Small intestine (tissue), 7 donors: ENCODE measurements around the gene CLCN2. TPM values are rescaled to one million over a fixed set of nuclear protein-coding genes. Genes with fewer than 3 reads are reported as not detected.

Experiments
- DNase-seq, 2 donors: peaks; one replicate each; pipeline versions ENCODE4 v3.0.0 to v3.0.0-alpha.2; 2013
- FAIRE-seq: peaks from 2 replicates; lab custom pipeline; 2012; peaks lifted over from hg19 to GRCh38; lab: Jason Lieb, UNC
- H3K27ac ChIP-seq, 3 donors: one replicate each; pipeline ENCODE4 v1.5.1; 2013; ENCODE audit warnings: low read length in 2 of 3, mild to moderate bottlenecking in 2 of 3, control low read depth in 1 of 3, inconsistent platforms in 1 of 3, low read depth in 1 of 3, moderate library complexity in 1 of 3
- H3K27me3 ChIP-seq, 3 donors: one replicate each; pipeline ENCODE4 v1.6.1; 2013; ENCODE audit warnings: low read length in 3 of 3, inconsistent platforms in 1 of 3; ENCODE audit not compliant: control insufficient read depth in 3 of 3, insufficient read depth in 3 of 3
- H3K36me3 ChIP-seq, 3 donors: one replicate each; pipeline ENCODE4 v1.6.1; 2013; ENCODE audit warnings: low read length in 3 of 3, inconsistent platforms in 1 of 3, low read depth in 1 of 3, mild to moderate bottlenecking in 1 of 3, moderate library complexity in 1 of 3; ENCODE audit not compliant: control insufficient read depth in 3 of 3, insufficient read depth in 2 of 3
- H3K4me1 ChIP-seq, 3 donors: one replicate each; pipeline ENCODE4 v1.6.1; 2013; ENCODE audit warnings: low read length in 2 of 3, inconsistent platforms in 1 of 3, low read depth in 1 of 3, mild to moderate bottlenecking in 1 of 3, moderate library complexity in 1 of 3; ENCODE audit not compliant: control insufficient read depth in 3 of 3, insufficient read depth in 2 of 3
- H3K4me3 ChIP-seq, 3 donors: one replicate each; pipeline ENCODE4 v1.5.1; 2013; ENCODE audit warnings: low read length in 3 of 3, control low read depth in 1 of 3, inconsistent platforms in 1 of 3, low read depth in 1 of 3, mild to moderate bottlenecking in 1 of 3, moderate library complexity in 1 of 3
- H3K9me3 ChIP-seq, 2 donors: one replicate each; pipeline ENCODE4 v1.6.1; 2013; ENCODE audit warnings: low read depth in 1 of 2, low read length in 1 of 2; ENCODE audit not compliant: control insufficient read depth in 2 of 2, insufficient read depth in 1 of 2
- WGBS, 3 donors: extraction: QIAGEN DNeasy Blood & Tissue Kit; methylation state at CpG; one replicate each; pipeline ENCODE4 v1.1.7; 2013; 5-methylcytosine and 5-hydroxymethylcytosine counted together
- polyA plus RNA-seq, 4 donors: library from polyadenylated mRNA; stranded (reverse) in 3 of 4; unstranded in 1 of 4; fragments of 200-250 nt in 3 of 4; fragments of 120-200 nt in 1 of 4; gene quantifications; one replicate each; pipeline versions ENCODE4 v1.2.1 to v1.2.3, GENCODE V29; 2013
- donor health status: healthy with polysubstance abuse.
- donor health status: control.
- donor health status: control.
- donor health status: Bipolar disorder and iron deficiency.
- donor health status: healthy.

Gene CLCN2
- polyA plus RNA-seq, 4 donors: 10.0 to 30.9 (median 15.3) TPM

GRCh38 chr3:184383033-184383740 lies 21.8 kb upstream of the CLCN2 start:
- peaks cover 0 to 5% (median 0%) of the 10 kb centered on the region in 3 donors for H3K36me3 ChIP-seq
- DNase-seq: no peak
- no peak overlapping the region for H3K27ac ChIP-seq
- no peaks in the 10 kb centered on the region for H3K9me3 ChIP-seq
- H3K4me1 ChIP-seq: peaks cover 0 to 12% (median 0%) of the 10 kb centered on the region in 3 donors
- FAIRE-seq: no peak
- no peak overlapping the region for H3K4me3 ChIP-seq
- peaks cover 14 to 51% (median 16%) of the 10 kb centered on the region in 3 donors for H3K27me3 ChIP-seq
- 79 to 86% (median 79%) methylated on average over 14 to 15 of the region's 15 CpGs for WGBS, 3 donors

- WGBS, 3 donors: 72 to 86% (median 78%) methylated on average over 16 of the region's 16 CpGs
- Histone ChIP-seq H3K27me3 (peaks cover 15 to 58% (median 19%) of the 10 kb centered on the region in 3 donors), H3K9me3 (no peaks in the 10 kb centered on the region), H3K4me3 (no peak overlapping the region), H3K4me1 (peaks cover 0 to 16% (median 0%) of the 10 kb centered on the region in 3 donors), H3K36me3 (peaks cover 0 to 3% (median 0%) of the 10 kb centered on the region in 3 donors), H3K27ac (no peak overlapping the region)
- FAIRE-seq: no peak
- DNase-seq: no peak
Observed at GRCh38 chr3:184382326-184383032, 21.1 kb upstream of the CLCN2 start.

GRCh38 chr3:184381261-184382224 lies 20.1 kb upstream of the CLCN2 start:
- Histone ChIP-seq H3K27me3 (peaks cover 15 to 59% (median 19%) of the 10 kb centered on the region in 3 donors), H3K36me3 (peaks cover 0 to 3% (median 0%) of the 10 kb centered on the region in 3 donors), H3K9me3 (no peaks in the 10 kb centered on the region), H3K4me1 (peaks cover 0 to 16% (median 0%) of the 10 kb centered on the region in 3 donors), H3K27ac (no peak overlapping the region), H3K4me3 (peak overlapping the region in 1 of 3 donors; percentile 33)
- WGBS, 3 donors: 10 to 19% (median 12%) methylated on average over 50 to 55 of the region's 55 CpGs
- peak in 1 of 2 donors; percentile 38 for DNase-seq
- no peak for FAIRE-seq

- Histone ChIP-seq H3K4me1 (peaks cover 0 to 16% (median 0%) of the 10 kb centered on the region in 3 donors), H3K27me3 (peaks cover 15 to 55% (median 19%) of the 10 kb centered on the region in 3 donors), H3K36me3 (no peaks in the 10 kb centered on the region), H3K9me3 (no peaks in the 10 kb centered on the region), H3K4me3 (peak overlapping the region in 2 of 3 donors; percentile 10 to 64), H3K27ac (peak overlapping the region in 1 of 3 donors; percentile 12)
- DNase-seq: no peak
- FAIRE-seq: no peak
- 3 to 5% (median 3%) methylated on average over 36 to 42 of the region's 42 CpGs for WGBS, 3 donors
Observed at GRCh38 chr3:184380627-184381260, 19.3 kb upstream of the CLCN2 start.

GRCh38 chr3:184380185-184380626 lies 18.8 kb upstream of the CLCN2 start:
- Histone ChIP-seq H3K4me1 (peaks cover 0 to 16% (median 0%) of the 10 kb centered on the region in 3 donors), H3K27me3 (peaks cover 17 to 55% (median 19%) of the 10 kb centered on the region in 3 donors), H3K36me3 (no peaks in the 10 kb centered on the region), H3K27ac (no peak overlapping the region), H3K4me3 (peak overlapping the region in 2 of 3 donors; percentile 10 to 64), H3K9me3 (no peaks in the 10 kb centered on the region)
- FAIRE-seq (no peak), DNase-seq (peak in 1 of 2 donors; percentile 74)
- 0 to 2% (median 1%) methylated on average over 4 to 62 of the region's 62 CpGs for WGBS, 3 donors

- Histone ChIP-seq H3K9me3 (no peaks in the 10 kb centered on the region), H3K27me3 (peaks cover 17 to 50% (median 19%) of the 10 kb centered on the region in 3 donors), H3K36me3 (no peaks in the 10 kb centered on the region), H3K4me1 (peaks cover 0 to 16% (median 0%) of the 10 kb centered on the region in 3 donors), H3K27ac (peak within 1 kb of the TSS in 2 of 3 donors; percentile 30 to 67), H3K4me3 (peak within 1 kb of the TSS; percentile 6 to 64 (median 10))
- no peak for FAIRE-seq
- 16 to 51% (median 49%) methylated on average over 16 to 66 of the region's 71 CpGs for whole genome bisulfite sequencing, 3 donors
- no peak for DNase-seq
Observed at GRCh38 chr3:184379358-184380184, 18.2 kb upstream of the CLCN2 start, which contains the start of gene CHRD. Gene CHRD (plus strand): TSS chr3:184380054. CDS start chr3:184380319, 265 bp downstream.
